Loucy (cell line): ENCODE measurements around the gene SMOC2.

Source experiments
- CTCF ChIP-seq: fragments of 200-600 bp; sonication (generic); conservative IDR thresholded peaks from 2 replicates; pipeline ENCODE4 v1.5.1; 2014; ENCODE audit warnings: mild to moderate bottlenecking, antibody characterized with exemption, low read length
- EZH2phosphoT487 ChIP-seq: fragments of 200-600 bp; IDR thresholded peaks from 2 replicates; pipeline ENCODE4 v1.6.1; 2018; ENCODE audit warnings: antibody characterized with exemption, mild to moderate bottlenecking, moderate library complexity, borderline replicate concordance

- TF ChIP-seq CTCF (no peak), EZH2phosphoT487 (no peak)
Measured at GRCh38 chr6:168658059-168658458, 217.1 kb downstream of the SMOC2 start.
